GM12865 (cell line): ENCODE data around the gene NUCB1.

Experiments
- DNase-seq: peaks from one replicate; pipeline ENCODE4 v3.0.0; 2010; ENCODE audit warnings: low read depth
- H3K4me3 ChIP-seq: 2 replicates; pipeline ENCODE4 v1.5.1; 2011; ENCODE audit warnings: mild to moderate bottlenecking, low read depth, low read length, control low read depth
- CTCF ChIP-seq: IDR thresholded peaks from 2 replicates; pipeline ENCODE4 v1.5.1; 2011; ENCODE audit warnings: low read length, control low read depth, low read depth, inconsistent platforms; ENCODE audit not compliant: insufficient read depth; ENCODE audit errors: missing control alignments

The NUCB1 gene

DNA sequence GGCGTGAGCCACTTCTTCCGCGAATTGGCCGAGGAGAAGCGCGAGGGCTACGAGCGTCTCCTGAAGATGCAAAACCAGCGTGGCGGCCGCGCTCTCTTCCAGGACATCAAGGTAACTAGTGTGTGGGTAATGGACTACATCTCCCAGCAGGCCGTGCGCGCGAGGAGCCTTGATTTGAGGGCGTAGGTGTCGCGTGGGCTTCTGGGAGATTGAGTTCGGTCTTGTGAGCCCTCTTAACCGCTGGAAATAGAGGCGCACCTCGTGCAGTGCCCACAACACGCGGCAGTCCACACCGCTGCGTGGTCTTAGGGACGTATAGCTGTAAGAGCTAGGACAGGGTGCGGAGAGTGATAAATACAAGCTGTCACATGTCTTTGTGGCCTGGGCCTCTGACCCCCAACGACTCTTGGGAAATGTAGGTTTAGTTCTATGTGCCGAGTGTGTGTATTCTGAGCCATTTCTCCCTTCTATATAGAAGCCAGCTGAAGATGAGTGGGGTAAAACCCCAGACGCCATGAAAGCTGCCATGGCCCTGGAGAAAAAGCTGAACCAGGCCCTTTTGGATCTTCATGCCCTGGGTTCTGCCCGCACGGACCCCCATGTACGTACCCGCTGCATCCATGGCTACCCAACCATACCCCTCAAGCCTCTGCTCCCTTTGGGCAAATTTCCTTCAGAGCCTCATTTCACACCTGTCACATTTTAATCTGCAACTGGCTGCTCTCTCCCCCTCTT is 65.9 kb downstream of the NUCB1 start:
- peak; percentile 94 for DNase-seq
- peak overlapping the region; percentile 82 for H3K4me3 ChIP-seq
- TF ChIP-seq CTCF: no peak

DNA sequence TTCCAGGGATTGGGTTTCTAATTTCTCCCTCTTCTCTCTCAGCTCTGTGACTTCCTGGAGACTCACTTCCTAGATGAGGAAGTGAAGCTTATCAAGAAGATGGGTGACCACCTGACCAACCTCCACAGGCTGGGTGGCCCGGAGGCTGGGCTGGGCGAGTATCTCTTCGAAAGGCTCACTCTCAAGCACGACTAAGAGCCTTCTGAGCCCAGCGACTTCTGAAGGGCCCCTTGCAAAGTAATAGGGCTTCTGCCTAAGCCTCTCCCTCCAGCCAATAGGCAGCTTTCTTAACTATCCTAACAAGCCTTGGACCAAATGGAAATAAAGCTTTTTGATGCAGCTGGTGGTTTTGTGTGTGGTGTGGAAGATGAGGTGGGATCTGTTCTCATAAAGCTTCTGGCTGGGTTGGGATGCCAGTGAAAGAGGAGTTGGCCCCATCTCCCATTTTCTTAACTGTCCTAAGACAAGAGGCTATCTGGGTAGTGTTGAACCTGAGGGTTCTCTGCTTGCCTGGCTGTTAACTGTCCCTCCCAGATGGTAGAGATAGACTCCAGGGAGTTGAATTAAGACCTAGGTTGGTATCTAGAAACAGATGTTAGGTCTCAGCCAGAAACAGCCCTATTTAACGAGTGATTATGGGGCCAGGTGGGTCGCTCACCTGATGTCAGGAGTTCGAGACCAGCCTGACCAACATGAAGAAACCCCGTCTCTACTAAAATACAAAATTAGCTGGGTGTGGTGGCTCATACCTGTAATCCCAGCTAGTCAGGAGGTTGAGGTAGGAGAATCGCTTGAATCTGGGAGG is 66.6 kb downstream of the NUCB1 start:
- peak overlapping the region; percentile 82 for H3K4me3 ChIP-seq
- TF ChIP-seq CTCF: no peak
- DNase-seq: no peak

DNA sequence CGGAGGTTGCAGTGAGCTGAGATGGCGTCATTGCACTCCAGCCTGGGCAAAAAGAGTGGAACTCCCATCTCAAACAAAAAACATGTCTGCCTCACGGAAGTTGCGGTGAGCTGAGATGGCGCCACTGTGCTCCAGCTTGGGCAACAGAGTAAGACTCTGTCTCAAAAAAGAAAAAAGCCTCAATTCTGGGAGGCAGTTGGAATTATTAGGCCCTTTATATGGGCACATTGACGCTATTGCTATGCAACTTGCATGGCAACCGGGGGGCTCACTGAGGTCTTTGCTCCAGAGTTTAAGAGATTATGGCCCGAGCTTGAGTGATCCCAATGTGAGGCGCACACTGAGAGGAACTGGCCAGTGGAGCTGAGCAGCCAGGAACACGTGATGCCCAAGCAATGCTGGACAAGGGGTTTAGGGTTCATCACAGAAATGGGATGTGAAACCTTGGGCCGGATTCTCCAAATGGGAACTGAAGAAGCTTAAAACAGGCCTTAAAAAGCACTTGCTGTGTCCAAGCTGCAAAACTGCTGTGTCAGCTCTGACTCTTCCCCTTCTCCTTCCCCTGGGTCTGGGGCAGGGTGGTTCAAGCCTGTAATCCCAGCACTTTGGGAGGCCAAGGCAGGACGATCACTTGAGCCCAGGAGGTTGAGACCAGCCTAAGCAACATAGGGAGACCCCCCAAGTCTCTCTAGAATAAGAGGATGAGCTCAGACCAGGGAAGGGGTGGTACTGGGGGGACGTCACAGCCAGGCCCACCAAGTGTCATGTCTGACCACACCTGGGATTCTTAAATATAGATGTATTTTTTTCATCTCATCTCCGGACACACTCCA is 67.5 kb downstream of the NUCB1 start:
- peak; percentile 59 for DNase-seq
- no peak for TF ChIP-seq CTCF
- H3K4me3 ChIP-seq: no peak overlapping the region; the same call in 1 of the 2 replicates

GRCh38 chr19:48968179-48968661 is 68.1 kb downstream of the NUCB1 start:
- TF ChIP-seq CTCF: no peak
- DNase-seq: peak; percentile 34
- no peak overlapping the region for H3K4me3 ChIP-seq

- DNase-seq: no peak
- no peak for TF ChIP-seq CTCF
- no peak overlapping the region for H3K4me3 ChIP-seq
These were observed 68.7 kb downstream of the NUCB1 start for GRCh38 chr19:48968813-48969218.

- H3K4me3 ChIP-seq: no peak overlapping the region
- DNase-seq: peak; percentile 49
- no peak for TF ChIP-seq CTCF
These were observed 69.4 kb downstream of the NUCB1 start for GRCh38 chr19:48969276-48970138.
